HG03442 (cell line): ENCODE results near the gene ACSM2B.
"Not testable (repeated sequence)": the region's sequence is repeated elsewhere in the genome, so short reads cannot be mapped to it uniquely, and the experiment has no call there.

Source experiments
- ATAC-seq: cut with Tn5 transposase; IDR thresholded peaks from one replicate; pipeline ENCODE4 v1.9.1; 2021; ENCODE audit warnings: mild to moderate bottlenecking, moderate library complexity; ENCODE audit not compliant: unreplicated experiment

The ACSM2B gene, protein sequence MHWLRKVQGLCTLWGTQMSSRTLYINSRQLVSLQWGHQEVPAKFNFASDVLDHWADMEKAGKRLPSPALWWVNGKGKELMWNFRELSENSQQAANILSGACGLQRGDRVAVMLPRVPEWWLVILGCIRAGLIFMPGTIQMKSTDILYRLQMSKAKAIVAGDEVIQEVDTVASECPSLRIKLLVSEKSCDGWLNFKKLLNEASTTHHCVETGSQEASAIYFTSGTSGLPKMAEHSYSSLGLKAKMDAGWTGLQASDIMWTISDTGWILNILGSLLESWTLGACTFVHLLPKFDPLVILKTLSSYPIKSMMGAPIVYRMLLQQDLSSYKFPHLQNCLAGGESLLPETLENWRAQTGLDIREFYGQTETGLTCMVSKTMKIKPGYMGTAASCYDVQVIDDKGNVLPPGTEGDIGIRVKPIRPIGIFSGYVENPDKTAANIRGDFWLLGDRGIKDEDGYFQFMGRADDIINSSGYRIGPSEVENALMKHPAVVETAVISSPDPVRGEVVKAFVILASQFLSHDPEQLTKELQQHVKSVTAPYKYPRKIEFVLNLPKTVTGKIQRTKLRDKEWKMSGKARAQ

DNA sequence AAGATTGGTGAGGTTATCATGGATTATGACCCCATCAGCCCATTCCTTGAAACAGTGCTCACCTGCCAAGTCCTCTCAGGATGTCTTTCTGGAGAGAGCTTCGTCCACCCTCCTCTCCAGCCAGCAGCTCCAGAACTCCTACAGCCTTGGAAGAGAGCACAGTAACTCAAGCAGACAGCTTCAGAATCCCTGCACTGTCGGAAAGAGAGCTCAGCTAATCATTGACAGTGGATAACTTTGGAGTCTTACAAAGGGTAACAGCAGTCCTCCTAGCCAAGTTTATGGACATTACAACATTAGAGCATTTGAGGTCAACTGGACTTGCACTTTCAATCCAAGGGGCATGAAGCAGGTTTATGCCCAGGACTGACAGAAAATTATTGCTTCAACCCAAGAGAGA is at the start of gene ACSM2B:
ACSM2B (minus strand) TSS at position 223 of the 400 bp plus-strand sequence. CDS start 11,522 bp downstream, outside the sequence.
- ATAC-seq, result not testable (repeated sequence)

DNA sequence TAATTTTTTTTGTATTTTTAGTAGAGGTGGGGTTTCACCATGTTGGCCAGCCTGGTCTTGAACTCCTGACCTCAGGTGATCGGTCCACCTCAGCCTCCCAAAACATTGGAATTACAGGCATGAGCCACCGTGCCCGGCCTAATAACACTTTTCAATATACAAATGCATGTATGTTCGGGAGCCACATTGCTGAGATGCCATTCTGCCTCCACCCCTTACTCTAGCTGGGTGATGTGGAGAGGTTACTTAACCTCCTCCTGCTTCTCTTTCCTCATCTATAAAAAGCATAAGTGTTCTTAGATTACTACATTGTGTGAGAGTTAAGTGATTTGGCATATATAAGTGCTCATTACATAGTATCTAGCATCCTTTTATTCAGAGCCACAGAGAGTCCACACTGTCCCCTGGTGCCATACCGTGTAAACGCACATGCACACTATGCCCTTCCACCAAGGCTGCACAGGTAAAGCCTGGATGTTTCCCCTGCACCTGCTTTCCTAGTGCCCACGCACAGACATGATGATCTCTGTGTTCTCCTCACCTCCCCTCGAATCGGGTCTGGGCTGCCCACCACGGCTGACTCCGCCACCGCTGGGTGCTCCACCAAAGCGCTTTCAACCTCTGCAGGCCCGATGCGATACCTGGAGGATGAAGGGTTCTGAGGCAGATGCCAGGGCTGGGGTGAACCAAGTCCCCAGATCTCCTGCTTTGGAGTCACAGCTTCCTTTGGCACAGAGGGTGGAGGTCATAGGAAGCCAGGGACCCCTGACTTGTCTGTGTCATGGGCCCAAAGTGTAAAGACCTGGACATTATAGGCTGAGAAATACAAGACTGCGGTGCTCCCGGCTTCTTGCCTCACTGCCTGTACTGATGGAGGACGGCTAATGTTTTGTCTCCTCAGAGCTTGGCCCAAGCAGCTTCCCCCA is 49.0 kb upstream of the ACSM2B start:
- ATAC-seq, result no peak

DNA sequence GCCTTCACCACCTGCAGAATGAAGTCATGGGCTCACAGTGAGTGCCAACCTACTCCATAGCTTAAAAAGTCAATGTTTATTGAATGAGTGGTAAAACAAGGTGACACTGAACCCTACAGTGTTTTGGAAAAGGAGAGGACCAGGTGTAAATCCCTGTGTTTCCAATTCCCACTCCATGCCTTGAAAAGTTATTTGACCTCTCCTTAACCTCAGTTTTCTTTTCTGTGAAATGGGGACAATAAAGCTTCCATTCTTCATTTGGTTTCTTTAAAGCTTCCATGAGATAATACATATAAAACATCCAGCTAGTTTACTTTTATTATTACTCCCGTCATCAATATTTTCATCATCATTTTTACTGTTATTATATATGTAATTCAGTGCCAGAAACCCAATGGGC is 48.0 kb upstream of the ACSM2B start:
- ATAC-seq, result no peak

DNA sequence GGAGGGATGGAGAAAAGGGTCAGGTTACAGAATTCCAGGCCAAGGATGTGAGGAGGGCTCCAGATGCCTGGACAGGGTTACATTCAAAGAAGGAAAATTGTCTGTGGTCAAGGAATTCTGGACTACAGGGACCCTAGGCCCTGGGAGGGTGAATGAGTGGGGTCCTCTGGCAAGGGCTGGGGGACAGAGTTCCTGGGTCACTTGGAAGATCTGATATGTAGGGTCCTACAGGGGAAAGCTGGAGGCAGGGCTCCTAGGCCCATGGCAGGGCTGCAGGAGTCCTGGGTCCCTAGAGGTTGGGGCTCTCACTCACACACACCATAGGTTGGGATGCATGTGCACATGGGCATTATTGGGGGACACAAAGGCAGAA is 46.3 kb upstream of the ACSM2B start:
- ATAC-seq, result no peak

DNA sequence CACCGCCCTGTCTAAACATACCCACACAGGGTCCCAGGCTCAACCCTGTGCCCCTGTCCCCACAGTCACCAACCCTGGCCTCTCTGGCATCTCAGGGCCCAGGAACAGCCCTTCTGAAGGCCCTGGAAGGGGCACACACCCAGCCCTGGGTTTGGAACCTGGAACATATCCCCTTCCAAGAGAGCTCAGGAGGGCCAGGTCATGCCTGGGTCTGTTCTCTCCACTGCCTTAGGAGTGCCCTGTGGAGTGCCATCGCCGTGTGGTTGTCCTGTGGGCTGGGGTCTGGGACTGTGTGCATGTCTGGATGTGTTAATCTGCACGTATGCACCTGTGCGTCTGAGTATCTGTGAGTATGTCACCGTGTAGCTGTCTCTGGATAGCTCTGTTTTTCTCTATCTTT is 45.2 kb upstream of the ACSM2B start:
- no peak for ATAC-seq

DNA sequence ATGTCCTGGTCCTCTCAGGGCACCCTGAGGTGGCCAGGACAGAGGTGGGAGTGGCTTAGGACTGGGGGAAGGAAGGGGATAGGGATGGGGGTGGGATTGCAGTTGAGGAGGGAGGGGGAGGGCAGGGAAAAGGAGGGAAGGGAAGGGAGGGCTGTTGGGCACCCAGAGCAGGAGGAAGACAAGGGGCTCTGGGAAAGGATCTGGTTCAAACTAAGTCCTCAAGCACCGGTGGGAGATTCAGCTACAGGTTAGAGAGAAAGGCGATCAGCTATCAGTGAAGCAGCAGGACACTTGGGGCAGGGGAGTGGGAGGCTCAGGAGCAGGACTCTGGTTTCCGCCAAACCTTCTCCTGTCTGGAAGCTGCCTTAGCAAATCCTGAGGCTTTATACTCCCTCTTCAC is 44.6 kb upstream of the ACSM2B start:
- ATAC-seq, result no peak

DNA sequence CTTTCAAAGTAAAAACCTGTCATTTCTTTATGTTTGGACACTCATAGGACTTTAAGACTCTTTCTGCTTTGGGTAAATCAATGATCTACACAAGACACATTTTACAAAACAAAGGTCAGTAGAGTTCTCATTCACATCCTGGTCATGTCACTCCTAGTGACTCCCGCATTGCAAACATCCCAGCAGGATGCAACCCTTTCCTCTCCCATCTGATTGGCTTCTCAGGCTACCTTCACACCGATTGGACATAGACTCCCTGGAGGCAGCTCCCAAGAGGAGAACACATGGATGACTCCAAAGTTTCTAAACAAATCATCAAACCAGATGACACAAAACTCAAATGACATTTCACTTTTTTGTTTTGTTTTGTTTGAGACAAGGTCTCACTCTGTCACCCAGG is 43.8 kb upstream of the ACSM2B start:
- no peak for ATAC-seq

DNA sequence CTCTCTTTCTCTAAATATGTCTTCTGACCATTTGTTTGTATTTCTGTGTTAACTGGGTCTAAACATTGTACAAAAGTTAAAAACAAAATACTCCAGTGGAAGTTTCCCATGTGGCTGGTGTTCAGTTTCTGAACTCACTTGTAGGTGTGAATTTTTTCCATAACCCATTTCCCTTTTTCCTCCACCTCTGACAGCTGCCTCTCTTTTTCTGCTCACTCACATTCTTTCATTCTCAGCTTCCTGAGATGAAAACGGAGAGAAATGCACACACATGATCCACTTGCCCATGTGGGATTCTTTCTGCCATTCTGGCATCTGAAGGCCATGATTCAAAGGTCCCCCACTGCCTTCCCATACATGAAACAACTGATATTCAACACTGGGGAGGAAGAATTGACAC is 41.1 kb upstream of the ACSM2B start:
- ATAC-seq, result no peak

DNA sequence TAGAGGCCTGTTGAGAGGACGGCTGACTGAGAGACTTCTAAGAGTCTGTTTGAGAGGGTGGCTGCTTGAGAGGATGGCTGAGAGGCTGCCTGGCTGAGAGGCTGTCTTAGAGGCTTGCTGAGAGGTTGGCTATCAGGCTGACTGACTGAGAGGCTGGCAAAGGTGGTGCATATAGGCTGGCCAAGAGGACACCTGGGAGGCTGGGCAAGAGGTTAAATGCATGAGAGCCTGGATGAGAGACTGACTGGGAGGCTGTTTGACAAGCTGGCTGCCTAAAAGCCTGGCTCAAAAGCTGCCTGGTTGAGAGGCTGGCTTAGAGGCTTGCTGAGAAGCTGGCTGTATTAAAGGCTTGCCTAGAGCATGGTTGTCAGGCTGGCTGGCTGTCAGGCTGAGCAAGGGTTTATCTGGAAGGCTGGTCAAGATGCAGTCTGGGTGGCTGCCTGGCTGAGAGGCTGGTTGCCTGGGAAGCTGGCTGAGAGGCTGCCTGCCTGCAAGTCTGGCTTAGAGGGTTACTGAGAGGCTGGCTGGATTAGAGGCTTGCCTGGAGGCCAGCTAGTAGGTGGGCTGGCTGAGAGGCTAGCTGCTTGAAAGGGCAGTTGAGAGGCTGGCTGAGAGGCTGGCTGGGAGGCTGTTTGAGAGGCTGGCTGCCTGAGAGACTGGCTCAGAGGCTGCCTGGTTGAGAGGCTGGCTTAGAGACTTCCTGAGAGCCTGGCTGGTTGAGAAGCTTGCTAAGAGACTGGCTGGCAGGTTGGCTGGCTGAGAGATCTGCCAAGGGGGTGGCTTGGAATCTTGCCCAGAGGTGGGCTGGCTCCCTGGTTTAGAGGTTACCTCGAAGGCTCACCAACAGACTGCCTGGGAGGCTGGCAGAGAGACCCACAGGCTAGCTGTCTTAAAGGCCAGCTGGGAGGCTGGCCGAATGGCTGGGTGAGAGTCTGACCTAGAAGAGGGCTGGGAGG is 38.3 kb upstream of the ACSM2B start:
- ATAC-seq, result no peak

DNA sequence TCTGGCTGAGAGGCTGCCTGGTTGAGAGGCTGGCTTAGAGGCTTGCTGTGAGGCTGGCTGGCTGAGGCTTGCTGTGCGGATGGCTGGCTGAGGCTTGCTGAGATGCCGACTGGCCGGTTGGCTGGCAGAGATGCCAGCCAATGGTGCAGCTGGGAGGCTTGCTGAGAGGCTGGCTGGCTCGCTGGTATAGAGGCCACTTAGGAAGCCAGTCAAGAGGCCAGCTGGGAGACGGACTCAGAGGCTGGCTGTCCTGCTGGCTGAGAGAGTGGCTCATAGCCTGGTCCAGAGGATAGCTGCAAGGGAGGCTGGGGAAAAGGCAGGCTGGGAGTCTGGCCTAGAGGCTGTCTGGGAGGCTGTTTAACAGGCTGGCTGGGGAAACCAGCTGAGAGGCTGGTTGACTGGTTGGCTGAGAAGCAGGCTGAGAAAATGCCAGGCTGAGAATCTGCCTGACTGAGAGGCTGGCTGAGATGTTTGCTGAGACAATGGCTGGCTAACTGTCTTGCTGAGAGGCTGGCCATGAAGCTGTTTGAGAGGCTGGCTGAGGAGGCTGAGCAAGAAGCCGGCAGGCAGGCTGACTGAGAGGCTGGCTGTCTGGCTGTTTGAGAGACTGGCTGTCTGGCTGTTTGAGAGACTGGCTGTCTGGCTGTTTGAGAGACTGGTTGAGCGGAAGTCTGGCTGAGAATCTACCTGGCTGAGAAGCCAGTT is 37.5 kb upstream of the ACSM2B start:
- ATAC-seq, result no peak

DNA sequence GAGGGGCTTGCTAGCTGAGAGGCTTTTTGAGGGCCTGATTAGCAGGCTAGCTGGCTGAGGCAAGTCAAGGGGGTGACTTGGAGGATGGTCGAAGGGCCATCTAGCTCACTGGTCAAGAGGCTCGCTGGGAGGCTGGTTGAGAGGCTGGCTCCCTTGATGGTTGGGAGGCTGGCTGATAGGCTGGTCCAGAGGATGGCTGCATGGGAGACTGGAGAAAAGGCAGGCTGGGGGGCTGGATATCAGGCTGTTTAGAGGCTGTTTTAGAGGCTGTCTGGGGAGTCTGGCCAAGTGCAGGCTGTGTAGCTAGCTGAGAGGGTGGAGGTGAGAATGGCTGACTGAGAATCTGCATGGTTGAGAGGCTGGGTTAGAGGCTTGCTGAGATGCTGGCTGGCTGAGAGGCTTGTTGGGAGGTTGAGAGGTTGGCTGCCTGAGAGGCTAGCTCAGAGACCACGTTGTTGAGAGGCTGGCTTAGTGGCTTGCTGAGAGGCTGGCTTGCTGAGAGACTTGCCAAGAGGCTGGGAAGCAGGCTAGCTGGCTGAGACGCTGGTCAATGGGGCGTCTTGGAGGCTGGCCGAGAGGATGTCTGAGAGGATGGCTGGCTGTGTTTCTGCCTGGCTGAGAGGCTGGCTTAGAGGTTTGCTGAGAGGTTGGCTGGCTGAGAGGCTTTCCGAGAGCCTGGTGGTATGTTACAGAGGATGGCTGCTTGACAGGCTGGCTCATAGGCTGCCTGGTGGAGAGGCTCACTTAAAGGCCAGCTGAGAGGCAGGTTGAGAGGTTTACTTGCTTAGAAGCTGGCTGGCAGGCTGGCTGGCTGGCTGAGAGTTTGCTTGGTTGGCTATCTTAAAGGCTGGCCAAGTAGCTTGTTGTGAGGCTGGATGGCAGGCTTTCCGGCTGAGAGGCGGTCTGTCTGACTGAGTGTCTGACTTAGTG is 36.6 kb upstream of the ACSM2B start:
- ATAC-seq, result no peak

DNA sequence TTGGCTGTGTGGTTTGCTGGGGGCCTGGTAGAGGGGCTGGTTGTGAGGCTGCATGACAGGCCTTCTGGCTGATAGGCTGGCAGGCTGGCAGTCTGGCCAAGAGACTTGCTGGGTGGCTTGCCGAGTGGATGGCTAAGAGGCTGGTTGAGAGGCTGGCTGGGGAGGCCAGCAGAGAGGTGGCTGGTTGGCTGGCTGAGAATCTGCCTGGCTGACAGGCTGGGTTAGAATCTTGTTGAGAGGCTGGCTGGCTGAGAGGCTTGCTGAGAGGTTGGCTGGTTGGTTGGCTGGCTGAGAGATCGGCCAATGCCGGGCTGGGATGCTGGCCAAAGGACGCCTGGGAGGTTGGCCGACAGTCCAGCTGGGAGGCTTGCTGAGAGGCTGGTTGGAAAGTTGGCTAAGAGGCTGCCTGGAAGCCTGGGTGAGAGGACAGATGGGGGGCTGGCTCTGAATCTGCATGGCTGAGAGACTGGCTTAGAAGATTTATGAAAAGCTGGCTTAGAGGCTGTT is 35.9 kb upstream of the ACSM2B start:
- ATAC-seq, result no peak

DNA sequence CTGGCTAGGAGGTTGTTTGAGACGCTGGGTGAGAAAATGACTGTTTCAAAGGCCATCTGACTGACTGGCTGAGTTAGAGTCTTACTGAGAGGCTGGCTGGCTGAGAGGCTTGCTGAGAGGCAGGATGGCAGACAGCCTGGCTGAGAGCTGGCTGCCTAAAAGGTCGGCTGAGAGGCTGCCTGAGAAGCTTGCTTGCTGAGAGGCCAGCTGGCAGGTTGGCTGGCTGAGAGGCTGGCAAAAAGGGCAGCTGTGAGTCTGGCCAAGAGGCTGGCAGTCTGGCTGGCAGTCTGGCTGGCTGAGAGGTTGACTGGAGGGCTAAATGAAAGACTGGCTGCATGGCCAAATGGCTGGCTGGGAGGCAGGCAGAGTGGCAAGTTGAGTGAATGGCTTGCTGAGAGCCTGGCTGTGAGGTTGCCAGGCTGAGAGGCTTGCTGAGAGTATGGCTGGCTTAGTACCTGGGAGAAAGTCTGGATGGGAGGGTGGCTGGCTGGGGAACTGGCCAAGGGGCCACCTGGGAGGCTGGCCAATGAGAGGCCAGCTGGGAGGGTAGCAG is 35.3 kb upstream of the ACSM2B start:
- ATAC-seq, result no peak

DNA sequence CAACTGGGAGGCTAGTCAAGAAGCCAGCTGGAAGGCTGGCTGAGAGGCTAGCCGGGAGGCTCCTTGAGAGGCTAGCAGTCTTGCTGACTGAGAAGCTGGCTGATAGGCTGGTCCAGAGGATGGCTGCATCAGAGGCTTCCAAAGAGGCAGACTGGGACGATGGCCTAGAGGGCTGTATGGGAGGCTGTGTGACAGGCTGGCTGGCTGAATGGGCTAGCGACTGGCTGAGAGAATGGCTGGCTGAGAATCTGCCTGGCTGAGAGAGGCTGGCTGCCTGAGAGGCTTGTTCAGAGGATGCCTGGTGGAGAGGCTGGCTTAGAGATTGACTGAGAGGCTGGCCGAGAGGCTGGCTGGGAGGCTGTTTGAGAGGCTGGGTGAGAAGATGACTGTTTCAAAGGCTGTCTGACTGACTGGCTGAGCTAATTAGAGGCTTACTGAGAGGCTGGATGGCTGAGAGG is 34.8 kb upstream of the ACSM2B start:
- no peak for ATAC-seq

DNA sequence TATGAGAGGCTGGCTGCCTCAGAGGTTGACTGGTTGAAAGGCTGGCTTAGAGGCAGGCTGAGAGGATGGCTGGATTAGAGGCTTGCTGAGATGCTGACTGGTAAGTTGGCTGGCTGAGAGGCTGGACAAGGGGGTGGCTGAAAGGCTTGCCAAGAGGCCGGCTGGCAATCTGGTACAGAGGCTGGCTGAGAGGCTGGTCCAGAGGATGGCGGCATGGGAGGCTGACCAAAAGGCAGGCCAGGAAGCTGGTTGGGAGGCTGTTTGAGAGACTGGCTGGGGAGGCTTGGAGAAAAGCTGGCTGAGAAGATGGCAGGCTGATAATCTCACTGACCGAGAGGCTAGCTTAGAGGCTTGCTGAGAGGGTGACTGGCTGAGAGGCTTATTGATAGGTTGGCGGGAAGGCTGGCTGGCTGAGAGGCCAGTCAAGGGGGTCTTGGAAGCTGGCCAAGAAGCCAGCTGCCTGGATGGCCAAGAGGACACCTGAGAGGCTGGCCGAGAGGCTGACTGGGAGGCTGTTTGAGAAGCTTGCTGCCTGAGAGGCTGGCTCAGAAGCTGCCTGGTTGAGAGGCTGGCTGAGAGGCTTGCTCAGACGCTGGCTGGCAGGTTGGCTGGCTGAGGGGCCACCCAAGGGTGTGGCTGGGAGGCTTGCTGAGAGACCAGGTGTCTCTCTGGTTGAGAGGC is 34.2 kb upstream of the ACSM2B start:
- no peak for ATAC-seq

DNA sequence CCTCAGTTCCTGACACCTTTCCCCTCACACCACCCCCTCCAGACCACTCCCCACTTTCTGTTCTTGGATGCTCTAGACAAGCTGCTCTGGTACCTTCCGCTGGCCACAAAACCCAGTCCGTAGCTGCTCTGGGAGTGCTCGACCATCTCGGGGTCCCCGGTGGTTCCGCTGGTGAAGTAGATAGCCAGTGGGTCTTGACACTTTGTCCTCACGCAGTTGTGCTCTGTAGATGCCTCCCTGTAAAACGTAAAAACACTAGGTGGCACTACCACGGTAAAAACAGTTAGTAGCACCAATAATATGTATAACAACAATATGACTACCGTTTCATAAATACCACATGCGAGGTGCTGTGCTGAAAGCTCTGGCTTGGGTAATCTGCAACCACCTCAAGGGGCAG is 26.0 kb upstream of the ACSM2B start:
- ATAC-seq, result not testable (repeated sequence)

DNA sequence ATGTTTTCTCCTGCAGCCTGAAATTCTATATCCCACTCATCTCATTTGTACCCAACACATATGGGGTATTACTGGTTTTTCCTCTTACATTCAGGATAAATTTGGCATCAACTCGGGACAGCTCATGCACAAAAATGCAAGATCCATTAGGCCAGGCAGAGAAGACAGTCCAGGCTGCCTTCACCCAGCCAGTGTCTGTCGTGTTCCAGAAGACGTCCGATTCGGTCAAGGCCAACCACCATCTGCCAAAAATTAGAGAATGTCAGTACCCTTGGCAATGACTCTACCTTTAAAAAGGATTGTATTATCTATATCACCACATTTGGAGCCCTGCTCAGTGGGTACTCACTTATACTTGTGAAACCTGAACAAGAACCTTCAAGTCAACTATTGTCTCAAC is 23.3 kb upstream of the ACSM2B start:
- not testable (repeated sequence) for ATAC-seq
